T1000 (cell line): ENCODE data around the gene RCOR1.
"Not testable (repeated sequence)": the region's sequence is repeated elsewhere in the genome, so short reads cannot be mapped to it uniquely, and the experiment has no call there.

Experiments
- DNase-seq: peaks from one replicate; lab custom pipeline; 2025; ENCODE audit warnings: mixed read lengths; lab: John Stamatoyannopoulos, UW

Gene RCOR1

GRCh38 chr14:102571043-102571442 lies 21.4 kb upstream of the RCOR1 start:
- no peak for DNase-seq

GRCh38 chr14:102571478-102572042 lies 20.9 kb upstream of the RCOR1 start:
- DNase-seq, result no peak

- DNase-seq, result not testable (repeated sequence)
Observed at GRCh38 chr14:102573161-102573560, 19.3 kb upstream of the RCOR1 start.

GRCh38 chr14:102573591-102574046 lies 18.8 kb upstream of the RCOR1 start:
- DNase-seq, result no peak

GRCh38 chr14:102574281-102575159 lies 17.9 kb upstream of the RCOR1 start:
- DNase-seq, result no peak

GRCh38 chr14:102575160-102575845 lies 17.1 kb upstream of the RCOR1 start:
- DNase-seq, result no peak

GRCh38 chr14:102575846-102576428 lies 16.5 kb upstream of the RCOR1 start:
- DNase-seq, result not testable (repeated sequence)

GRCh38 chr14:102578821-102579220 lies 13.6 kb upstream of the RCOR1 start:
- DNase-seq, result no peak

GRCh38 chr14:102579696-102580549 lies 12.5 kb upstream of the RCOR1 start:
- no peak for DNase-seq

GRCh38 chr14:102580550-102581110 lies 11.8 kb upstream of the RCOR1 start:
- DNase-seq, result no peak

GRCh38 chr14:102581193-102581592 lies 11.3 kb upstream of the RCOR1 start:
- DNase-seq, result no peak

- no peak for DNase-seq
Observed at GRCh38 chr14:102583726-102584125, 8.7 kb upstream of the RCOR1 start.

GRCh38 chr14:102584871-102585869 lies 7.3 kb upstream of the RCOR1 start:
- DNase-seq, result no peak

GRCh38 chr14:102586420-102587104 lies 5.9 kb upstream of the RCOR1 start:
- no peak for DNase-seq

- DNase-seq, result no peak
Observed at GRCh38 chr14:102588821-102589220, 3.6 kb upstream of the RCOR1 start.

GRCh38 chr14:102589761-102590290 lies 2.6 kb upstream of the RCOR1 start:
- no peak for DNase-seq

GRCh38 chr14:102590667-102591099 lies 1.8 kb upstream of the RCOR1 start:
- no peak for DNase-seq

GRCh38 chr14:102591372-102591943 lies 991 bp upstream of the RCOR1 start:
- DNase-seq, result no peak

- DNase-seq, result no peak
Observed at GRCh38 chr14:102592763-102593060, 263 bp downstream of the RCOR1 start.
